ENCODE measurements around the gene MYO9A. TPM values are rescaled to one million over a fixed set of nuclear protein-coding genes. Genes with fewer than 3 reads are reported as not detected.
A peak's percentile ranks its signal among the peaks of the same experiment; 100 is the strongest.
"Not testable (repeated sequence)": the region's sequence is repeated elsewhere in the genome, so short reads cannot be mapped to it uniquely, and the experiment has no call there.

MYO9A gene
- total and polyA plus RNA-seq, 5 donors, result 4.9 to 35.8 (median 33.9) TPM

DNA sequence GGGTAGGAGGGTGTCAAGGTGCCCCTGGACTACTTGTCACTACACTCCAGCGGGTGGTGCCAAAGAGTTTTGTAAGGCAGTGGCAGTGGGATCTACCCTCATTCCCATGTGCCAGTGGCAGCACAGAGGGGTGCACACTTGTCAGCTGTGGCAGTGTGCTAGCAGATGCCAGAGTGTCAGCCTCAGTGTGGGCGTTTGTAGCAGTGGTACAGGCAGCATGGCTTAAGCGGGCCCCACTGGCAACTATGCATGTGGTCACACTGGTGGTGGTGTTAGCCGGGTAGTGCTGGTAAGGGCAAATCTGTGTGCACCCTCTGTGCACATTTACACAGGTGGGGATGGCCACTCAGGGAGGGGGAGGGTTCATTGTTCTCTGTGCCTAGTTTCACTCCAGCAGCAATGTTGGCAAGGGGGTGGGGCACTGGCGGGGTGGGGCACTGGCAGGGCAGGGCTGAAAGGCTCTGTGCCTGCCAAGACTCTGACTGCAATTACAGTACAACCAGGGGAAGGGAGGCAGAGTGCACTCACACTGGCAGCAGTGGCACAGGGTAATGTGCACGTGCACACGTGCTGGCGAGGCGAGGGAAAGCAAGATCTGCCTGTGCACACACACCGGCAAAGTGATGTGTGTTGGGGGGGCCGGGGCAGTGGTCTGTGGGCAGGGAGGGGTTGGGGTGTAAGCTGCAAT, 31.8 kb downstream of the MYO9A start:
- WGBS, result 91% methylated on average over 11 of the region's 11 CpGs
- Histone ChIP-seq H3K27me3 (ENCODE audit: control insufficient read depth, insufficient read depth) (no peaks in the 10 kb centered on the region), H3K9me3 (ENCODE audit: control insufficient read depth, low read length) (no peaks in the 10 kb centered on the region), H3K4me1 (ENCODE audit: control insufficient read depth, insufficient read depth, low read length) (no peaks in the 10 kb centered on the region), H3K4me3 (ENCODE audit: low read length) (no peak overlapping the region), H3K27ac (ENCODE audit: low read length) (no peak overlapping the region)
- peak in 1 of 3 donors; percentile 46 for DNase-seq
- intact Hi-C loops (cut with DNase I), result no loop called here
- peak; percentile 62 to 73 for ATAC-seq

DNA sequence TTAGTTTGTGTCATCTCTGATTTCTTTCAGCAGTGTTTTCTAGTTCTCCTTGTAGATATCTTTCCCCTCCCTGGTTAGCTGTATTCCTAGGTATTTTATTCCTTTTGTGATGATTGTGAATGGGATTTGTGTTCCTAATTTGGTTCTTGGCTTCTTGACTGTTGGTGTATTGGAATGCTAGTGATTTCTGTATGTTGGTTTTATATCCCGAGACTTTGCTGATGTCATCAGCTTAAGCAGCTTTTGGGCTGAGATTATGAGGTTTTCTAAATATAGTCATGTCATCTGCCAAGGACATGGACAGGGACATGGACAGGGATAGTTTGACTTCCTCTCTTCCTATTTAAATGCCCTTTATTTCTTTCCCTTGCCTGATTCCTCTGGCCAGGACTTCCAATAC, 35.8 kb downstream of the MYO9A start:
- Histone ChIP-seq H3K4me3 (ENCODE audit: low read length) (no peak overlapping the region), H3K27me3 (ENCODE audit: control insufficient read depth, insufficient read depth) (no peaks in the 10 kb centered on the region), H3K4me1 (ENCODE audit: control insufficient read depth, insufficient read depth, low read length) (no peaks in the 10 kb centered on the region), H3K27ac (ENCODE audit: low read length) (no peak overlapping the region), H3K9me3 (ENCODE audit: control insufficient read depth, low read length) (no peaks in the 10 kb centered on the region)
- DNase-seq (no peak), ATAC-seq (no peak)
- intact Hi-C loops (cut with DNase I), result no loop called here
- WGBS, result 81% methylated on average over 1 of the region's 1 CpG

DNA sequence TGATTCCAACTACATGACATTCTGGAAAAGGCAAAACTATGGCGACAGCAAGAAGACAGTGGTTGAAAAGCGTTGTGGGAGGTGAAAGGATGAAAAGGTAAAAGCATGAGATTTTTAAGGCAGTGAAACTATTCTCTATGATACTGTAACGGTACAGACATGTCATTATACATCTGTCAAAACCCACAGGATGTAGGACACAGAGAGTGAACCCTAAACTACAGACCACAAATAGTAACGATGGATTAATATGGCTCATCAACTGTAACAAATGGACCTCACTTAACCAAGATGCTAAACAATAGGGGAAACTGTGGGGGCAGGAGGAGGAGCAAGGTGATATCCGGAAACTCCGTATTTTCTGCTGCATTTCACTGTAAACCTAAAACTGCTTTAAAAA, 39.1 kb downstream of the MYO9A start:
- no peak for DNase-seq
- Histone ChIP-seq H3K27me3 (ENCODE audit: control insufficient read depth, insufficient read depth) (no peaks in the 10 kb centered on the region), H3K4me1 (ENCODE audit: control insufficient read depth, insufficient read depth, low read length) (no peaks in the 10 kb centered on the region), H3K9me3 (ENCODE audit: control insufficient read depth, low read length) (no peaks in the 10 kb centered on the region), H3K4me3 (ENCODE audit: low read length) (no peak overlapping the region), H3K27ac (ENCODE audit: low read length) (no peak overlapping the region)
- ATAC-seq, result no peak
- WGBS, result 92% methylated on average over 6 of the region's 6 CpGs
- intact Hi-C loops (cut with DNase I), result no loop called here

DNA sequence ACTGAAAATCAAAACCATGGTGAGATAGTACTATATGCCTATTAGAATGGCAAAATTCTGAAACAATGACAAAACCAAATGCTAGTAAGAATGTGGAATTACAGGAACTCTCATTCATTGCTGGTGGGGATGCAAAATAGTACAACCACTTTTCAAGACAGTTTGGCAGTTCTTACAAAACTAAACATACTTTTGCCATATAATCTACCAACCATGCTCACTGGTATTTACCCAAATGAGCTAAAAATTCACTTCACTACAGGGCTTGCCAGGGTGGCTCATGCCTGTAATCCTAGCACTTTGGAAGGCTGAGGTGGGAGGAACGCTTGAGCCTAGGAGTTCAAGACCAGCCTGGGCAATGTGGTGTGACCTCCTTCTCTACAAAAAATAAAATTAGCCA, 40.0 kb downstream of the MYO9A start:
- no peak overlapping the region for H3K4me3 ChIP-seq (ENCODE audit: low read length)
- no peaks in the 10 kb centered on the region for H3K9me3 ChIP-seq (ENCODE audit: control insufficient read depth, low read length)
- no peaks in the 10 kb centered on the region for H3K27me3 ChIP-seq (ENCODE audit: control insufficient read depth, insufficient read depth)
- no peak for DNase-seq
- no peak overlapping the region for H3K27ac ChIP-seq (ENCODE audit: low read length)
- no peaks in the 10 kb centered on the region for H3K4me1 ChIP-seq (ENCODE audit: control insufficient read depth, insufficient read depth, low read length)
- no peak for ATAC-seq
- WGBS, result 100% methylated on average over 1 of the region's 1 CpG
- intact Hi-C loops (cut with DNase I), result no loop called here

DNA sequence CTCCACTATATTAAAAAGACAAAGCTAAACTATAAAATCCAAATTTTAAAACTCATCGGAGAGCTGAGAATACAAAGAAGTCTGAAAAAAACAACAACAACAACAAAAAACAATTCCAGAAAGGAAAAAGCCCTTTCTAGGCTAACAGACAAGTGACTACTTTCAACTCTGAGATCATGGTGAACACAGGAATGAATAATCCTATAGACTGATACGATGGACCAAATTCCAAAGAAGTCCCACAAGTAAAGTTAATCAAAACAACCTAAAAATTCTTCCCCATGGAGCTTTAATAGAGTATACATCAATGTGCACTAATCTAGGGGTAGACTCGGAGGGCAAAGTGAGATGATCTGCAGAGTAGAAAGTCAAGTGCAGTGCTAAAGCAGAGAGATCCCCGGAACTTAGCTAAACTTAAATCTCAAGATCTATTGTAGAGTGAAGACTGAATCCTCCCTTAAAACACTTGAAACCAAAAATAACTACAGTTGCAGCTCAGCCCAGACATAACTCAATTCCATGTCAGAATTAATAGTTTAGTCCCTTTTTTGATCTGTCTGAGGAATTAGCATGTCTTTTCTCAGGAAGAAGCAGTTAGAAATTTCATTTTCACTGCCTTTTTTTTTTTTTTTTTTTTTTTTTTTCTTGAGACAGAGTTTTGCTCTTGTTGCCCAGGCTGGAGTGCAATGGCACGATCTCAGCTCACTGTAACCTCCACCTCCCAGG, 43.5 kb downstream of the MYO9A start:
- DNase-seq, result no peak
- Histone ChIP-seq H3K4me3 (ENCODE audit: low read length) (no peak overlapping the region), H3K27ac (ENCODE audit: low read length) (no peak overlapping the region), H3K4me1 (ENCODE audit: control insufficient read depth, insufficient read depth, low read length) (no peaks in the 10 kb centered on the region), H3K27me3 (ENCODE audit: control insufficient read depth, insufficient read depth) (no peaks in the 10 kb centered on the region), H3K9me3 (ENCODE audit: control insufficient read depth, low read length) (no peaks in the 10 kb centered on the region)
- intact Hi-C loops (cut with DNase I), result no loop called here
- ATAC-seq, result no peak
- WGBS, result 74% methylated on average over 5 of the region's 5 CpGs

DNA sequence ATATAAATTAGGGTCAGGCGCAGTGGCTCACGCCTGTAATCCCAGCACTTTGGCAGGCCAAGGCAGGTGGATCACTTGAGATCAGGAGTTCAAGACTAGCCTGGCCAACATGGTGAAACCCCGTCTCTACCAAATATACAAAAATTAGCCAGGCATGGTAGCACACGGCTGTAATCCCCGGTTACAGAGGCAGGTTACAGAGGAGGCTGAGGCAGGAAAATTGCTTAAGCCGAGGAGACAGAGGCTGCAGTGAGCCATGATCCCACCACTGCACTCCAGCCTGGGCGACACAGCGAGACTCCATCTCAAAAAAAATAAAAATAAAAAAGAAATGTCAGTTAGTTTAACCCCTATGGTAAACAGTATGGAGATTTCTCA, 46.5 kb downstream of the MYO9A start:
- H3K4me3 ChIP-seq (ENCODE audit: low read length); ATAC-seq; H3K27ac ChIP-seq (ENCODE audit: low read length); DNase-seq; H3K27me3 ChIP-seq (ENCODE audit: control insufficient read depth, insufficient read depth); H3K9me3 ChIP-seq (ENCODE audit: control insufficient read depth, low read length); intact Hi-C loops (cut with DNase I); H3K4me1 ChIP-seq (ENCODE audit: control insufficient read depth, insufficient read depth, low read length): not testable (repeated sequence)
- 97% methylated on average over 8 of the region's 8 CpGs for WGBS

DNA sequence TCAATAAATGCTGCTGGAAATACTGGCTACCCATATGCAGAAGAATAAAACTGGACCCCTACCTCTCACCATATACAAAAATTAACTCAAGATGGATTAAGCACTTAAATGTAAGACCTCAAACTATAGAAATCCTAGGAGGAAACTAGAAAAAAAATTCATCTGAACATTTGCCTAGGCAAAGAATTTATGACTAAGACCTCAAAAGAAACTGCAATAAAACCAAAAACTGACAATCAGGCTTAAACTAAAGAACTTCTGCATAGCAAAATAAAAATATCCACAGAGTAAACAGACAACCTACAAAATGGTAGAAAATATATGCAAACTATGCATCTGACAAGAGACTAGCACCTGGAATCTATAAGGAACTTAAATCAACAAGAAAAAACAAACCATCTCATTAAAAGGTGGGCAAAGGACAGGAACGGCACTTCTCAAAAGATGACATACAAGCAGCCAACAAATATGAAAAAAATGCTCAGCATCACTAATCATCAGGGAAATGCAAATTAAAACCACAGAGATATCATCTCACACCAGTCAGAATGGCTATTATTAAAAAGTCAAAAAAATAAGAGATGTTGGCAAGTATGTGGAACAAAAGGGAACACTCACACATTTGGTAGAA, 47.0 kb downstream of the MYO9A start:
- Histone ChIP-seq H3K27ac (ENCODE audit: low read length) (no peak overlapping the region), H3K4me1 (ENCODE audit: control insufficient read depth, insufficient read depth, low read length) (peaks cover 2% of the 10 kb centered on the region), H3K9me3 (ENCODE audit: control insufficient read depth, low read length) (no peaks in the 10 kb centered on the region), H3K4me3 (ENCODE audit: low read length) (no peak overlapping the region), H3K27me3 (ENCODE audit: control insufficient read depth, insufficient read depth) (no peaks in the 10 kb centered on the region)
- WGBS, result 73% methylated on average over 1 of the region's 1 CpG
- DNase-seq (no peak), ATAC-seq (no peak)
- intact Hi-C loops (cut with DNase I), result no loop called here

DNA sequence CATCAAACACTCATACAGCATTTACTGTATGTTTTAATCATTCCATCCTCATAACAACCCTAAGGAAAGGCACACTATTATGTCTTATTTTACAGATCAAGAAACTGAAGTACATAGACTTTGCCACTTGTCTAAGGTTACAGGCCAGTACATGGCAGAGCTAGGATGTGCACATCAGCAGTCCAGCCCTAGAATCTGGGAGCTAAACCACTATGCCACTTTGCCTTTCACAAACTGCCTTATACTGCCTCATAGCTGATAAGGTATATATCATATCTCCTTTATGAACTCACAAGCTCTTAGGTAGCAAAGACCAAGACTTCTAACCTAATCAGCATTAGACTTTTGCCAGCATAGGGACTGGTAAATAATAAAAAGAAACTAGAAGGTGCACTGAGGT, 49.1 kb downstream of the MYO9A start:
- no peaks in the 10 kb centered on the region for H3K27me3 ChIP-seq (ENCODE audit: control insufficient read depth, insufficient read depth)
- no peaks in the 10 kb centered on the region for H3K9me3 ChIP-seq (ENCODE audit: control insufficient read depth, low read length)
- no peak overlapping the region for H3K4me3 ChIP-seq (ENCODE audit: low read length)
- DNase-seq, result no peak
- H3K4me1 ChIP-seq (ENCODE audit: control insufficient read depth, insufficient read depth, low read length), result peaks cover 2% of the 10 kb centered on the region
- ATAC-seq, result no peak
- no peak overlapping the region for H3K27ac ChIP-seq (ENCODE audit: low read length)
- intact Hi-C loops (cut with DNase I), result no loop called here

DNA sequence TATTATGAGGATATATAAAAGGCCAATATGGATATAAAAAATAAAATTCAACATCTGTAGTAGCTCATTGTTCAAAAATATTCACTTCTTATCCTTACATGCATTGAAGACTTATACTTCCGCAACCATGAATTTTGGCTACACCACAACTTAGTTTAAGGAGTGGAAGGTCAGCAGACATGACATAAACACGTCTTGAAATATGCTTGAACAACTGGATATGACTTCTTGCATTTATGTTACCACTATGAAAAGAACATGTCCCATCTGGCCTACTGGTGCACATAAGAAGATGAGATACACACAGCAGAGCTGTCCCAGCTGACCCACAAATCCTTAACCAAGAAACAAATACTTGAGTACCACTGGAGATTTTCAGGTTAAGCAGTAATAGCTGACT, 52.1 kb downstream of the MYO9A start:
- H3K27me3 ChIP-seq (ENCODE audit: control insufficient read depth, insufficient read depth), result no peaks in the 10 kb centered on the region
- intact Hi-C loops (cut with DNase I), result no loop called here
- H3K9me3 ChIP-seq (ENCODE audit: control insufficient read depth, low read length), result no peaks in the 10 kb centered on the region
- peaks cover 6% of the 10 kb centered on the region for H3K4me1 ChIP-seq (ENCODE audit: control insufficient read depth, insufficient read depth, low read length)
- no peak overlapping the region for H3K4me3 ChIP-seq (ENCODE audit: low read length)
- WGBS, result 94% methylated on average over 2 of the region's 2 CpGs
- ATAC-seq, result no peak
- DNase-seq, result no peak
- no peak overlapping the region for H3K27ac ChIP-seq (ENCODE audit: low read length)

DNA sequence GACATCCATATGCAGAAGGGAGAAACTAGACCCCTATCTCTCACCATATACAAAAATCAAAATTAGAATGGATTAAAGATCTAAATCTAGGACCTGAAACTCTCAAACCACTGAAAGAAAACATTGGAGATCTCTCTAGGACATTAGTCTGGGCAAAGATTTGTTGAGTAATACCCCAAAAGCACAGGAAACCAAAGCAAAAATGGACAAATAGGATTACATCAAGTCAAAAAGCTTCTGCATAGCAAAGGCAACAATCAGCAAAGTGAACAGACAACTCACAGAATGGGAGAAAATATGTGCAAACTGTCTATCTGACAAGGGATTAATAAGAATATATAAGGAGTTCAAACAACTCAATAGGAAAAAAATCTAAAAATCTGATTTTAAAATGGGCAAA, 54.8 kb downstream of the MYO9A start:
- intact Hi-C loops (cut with DNase I), result no loop called here
- Histone ChIP-seq H3K4me3 (ENCODE audit: low read length) (no peak overlapping the region), H3K9me3 (ENCODE audit: control insufficient read depth, low read length) (no peaks in the 10 kb centered on the region), H3K27ac (ENCODE audit: low read length) (no peak overlapping the region), H3K27me3 (ENCODE audit: control insufficient read depth, insufficient read depth) (no peaks in the 10 kb centered on the region), H3K4me1 (ENCODE audit: control insufficient read depth, insufficient read depth, low read length) (peaks cover 10% of the 10 kb centered on the region)
- DNase-seq (no peak), ATAC-seq (no peak)

DNA sequence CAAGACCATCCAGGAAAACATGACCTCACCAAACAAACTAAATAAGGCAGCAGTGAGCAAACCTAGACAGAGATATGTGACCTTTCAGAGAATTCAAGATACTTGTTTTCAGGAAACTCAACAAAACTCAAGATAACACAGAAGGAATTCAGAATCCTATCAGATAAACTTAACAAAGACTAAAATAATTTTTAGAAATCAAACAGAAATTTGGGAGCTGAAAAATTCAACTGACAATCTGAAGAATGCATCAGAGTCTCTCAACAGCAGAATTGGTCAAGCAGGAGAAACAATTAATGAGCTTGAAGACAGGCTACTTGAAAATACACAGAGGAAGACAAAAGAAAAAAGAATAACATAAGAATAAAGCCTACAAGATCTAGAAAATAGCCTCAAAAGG, 55.6 kb downstream of the MYO9A start:
- ATAC-seq (no peak), DNase-seq (no peak)
- Histone ChIP-seq H3K27me3 (ENCODE audit: control insufficient read depth, insufficient read depth) (no peaks in the 10 kb centered on the region), H3K27ac (ENCODE audit: low read length) (no peak overlapping the region), H3K4me3 (ENCODE audit: low read length) (no peak overlapping the region), H3K4me1 (ENCODE audit: control insufficient read depth, insufficient read depth, low read length) (peaks cover 10% of the 10 kb centered on the region), H3K9me3 (ENCODE audit: control insufficient read depth, low read length) (no peaks in the 10 kb centered on the region)
- intact Hi-C loops (cut with DNase I), result no loop called here
